PC-9 (cell line): ENCODE measurements around the gene RAB43. TPM values are rescaled to one million over a fixed set of nuclear protein-coding genes. Genes with fewer than 3 reads are reported as not detected.

ENCODE experiments used
- BruUV-seq: library from RNA; stranded (reverse); fragments of 400-500 nt; replicated peaks from 2 replicates; lab custom pipeline; 2021; lab: Mats Ljungman, UMichigan
- CTCF ChIA-PET: fragments of 300-600 bp; sonication (Branson Sonifier 250); formaldehyde crosslinking; loops from one replicate; lab custom pipeline; 2022; ENCODE audit warnings: antibody characterized with exemption; lab: Charles Lee
- POLR2A ChIA-PET: fragments of 300-600 bp; sonication (Branson Sonifier 250); formaldehyde crosslinking; loops from one replicate; lab custom pipeline; 2022; ENCODE audit warnings: antibody characterized with exemption; ENCODE audit not compliant: unreplicated experiment; lab: Charles Lee
- DNase-seq, 2 experiments: peaks; one replicate each; pipeline versions ENCODE4 v3.0.0 to v3.0.0-alpha.2; 2015 to 2022; ENCODE audit warnings: mixed read lengths in 1 of 2
- H2AFZ ChIP-seq: fragments of 200-600 bp; sonication (generic); 2 replicates; pipeline ENCODE4 v1.8.1; 2017; ENCODE audit warnings: antibody characterized with exemption
- H3F3A ChIP-seq: fragments of 200-600 bp; sonication (generic); 2 replicates; pipeline ENCODE4 v1.8.1; 2017; ENCODE audit warnings: antibody characterized with exemption, mild to moderate bottlenecking, low read depth; ENCODE audit not compliant: insufficient read depth
- H3K27ac ChIP-seq: fragments of 200-600 bp; sonication (generic); 2 replicates; pipeline ENCODE4 v1.6.1; 2016; ENCODE audit warnings: mixed run types
- H3K27me3 ChIP-seq: fragments of 200-600 bp; sonication (generic); 2 replicates; pipeline ENCODE4 v1.6.1; 2016; ENCODE audit warnings: low read depth, mixed run types; ENCODE audit not compliant: insufficient read depth
- H3K36me3 ChIP-seq: fragments of 200-600 bp; sonication (generic); 2 replicates; pipeline ENCODE4 v1.6.1; 2016; ENCODE audit warnings: low read depth, mixed run types
- H3K4me1 ChIP-seq: fragments of 200-600 bp; sonication (generic); replicated peaks from 2 replicates; pipeline ENCODE4 v1.6.1; 2016; ENCODE audit warnings: mixed run types; ENCODE audit not compliant: insufficient read depth
- H3K4me2 ChIP-seq: fragments of 200-600 bp; sonication (generic); 2 replicates; pipeline ENCODE4 v1.6.1; 2017; ENCODE audit warnings: mixed run types
- H3K4me3 ChIP-seq: fragments of 200-600 bp; sonication (generic); 2 replicates; pipeline ENCODE4 v1.6.1; 2016; ENCODE audit warnings: mixed run types
- H3K79me2 ChIP-seq: fragments of 200-600 bp; sonication (generic); 2 replicates; pipeline ENCODE4 v1.6.1; 2017; ENCODE audit warnings: low read depth, mixed run types
- H3K9me2 ChIP-seq: fragments of 200-600 bp; sonication (generic); 2 replicates; pipeline ENCODE4 v1.8.1; 2017; ENCODE audit warnings: mild to moderate bottlenecking; ENCODE audit not compliant: insufficient read depth
- H3K9me3 ChIP-seq: fragments of 200-600 bp; sonication (generic); 2 replicates; pipeline ENCODE4 v1.8.1; 2016; ENCODE audit warnings: low read depth; ENCODE audit not compliant: insufficient read depth
- H4K20me1 ChIP-seq: fragments of 200-600 bp; sonication (generic); 2 replicates; pipeline ENCODE4 v1.8.1; 2017; ENCODE audit not compliant: insufficient read depth
- EZH2 ChIP-seq: fragments of 200-600 bp; sonication (generic); IDR thresholded peaks from 2 replicates; pipeline ENCODE4 v1.8.0; 2017; ENCODE audit warnings: antibody characterized with exemption, low read depth
- intact Hi-C: fragments of 100-400 bp; cut with micrococcal nuclease; formaldehyde crosslinking; loops from one replicate; pipeline ENCODE4 v1.10.0; 2022; ENCODE audit not compliant: unreplicated experiment
- total RNA-seq: library from RNA; stranded (reverse); gene quantifications from 2 replicates; pipeline ENCODE4 v1.2.3, GENCODE V29; 2021
- TF ChIP-seq, protein P1 (sequence below): fragments of 200-600 bp; sonication (generic); conservative IDR thresholded peaks from 2 replicates; pipeline ENCODE4 v1.6.1; 2017; ENCODE audit warnings: mixed run types, antibody characterized with exemption, mild to moderate bottlenecking, moderate library complexity

Gene RAB43
- total RNA-seq, 1 experiment from 2014 or later = 39.5 TPM

DNA sequence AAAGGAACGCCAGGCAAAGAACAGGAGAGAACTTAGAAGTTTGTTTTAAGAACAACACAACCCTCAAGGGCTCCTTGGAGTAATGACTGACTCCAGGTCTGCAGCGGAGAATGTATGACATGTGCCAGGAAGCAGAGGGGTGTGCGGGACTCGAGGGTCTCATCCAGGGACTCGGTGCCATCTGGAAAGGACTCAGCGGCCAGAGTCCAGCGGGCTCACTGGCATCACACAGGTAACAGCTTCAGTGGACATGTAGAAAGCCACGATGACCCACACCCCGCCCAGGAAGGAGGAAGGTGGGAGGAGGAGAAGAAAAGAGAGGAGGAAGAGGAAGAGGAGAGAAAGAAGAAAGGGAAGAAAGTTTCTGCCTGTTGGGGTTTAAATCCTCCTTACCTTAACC, 39.6 kb downstream of the RAB43 start:
- intact Hi-C loops = no loop called here

DNA sequence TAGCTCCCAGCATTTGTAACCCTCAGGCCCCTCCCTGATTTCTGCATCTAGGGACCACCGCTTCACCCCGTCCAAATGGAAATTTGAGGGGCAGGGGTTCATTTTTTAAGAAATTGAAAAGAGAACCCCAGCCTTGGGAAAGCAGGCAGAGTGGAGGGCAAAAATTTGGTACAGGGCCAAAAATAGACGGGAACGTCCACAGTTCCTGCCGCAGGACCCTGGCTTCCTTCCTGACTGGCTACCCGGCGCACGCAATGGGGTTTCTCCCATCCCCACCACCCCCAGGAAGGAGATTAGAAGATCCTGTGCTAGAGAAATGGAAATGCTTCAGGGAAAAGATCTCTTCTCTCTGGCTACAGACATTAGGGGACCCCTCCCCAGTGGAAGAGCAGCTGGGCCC, 40.1 kb downstream of the RAB43 start:
- no peaks in the 10 kb centered on the region for H3F3A ChIP-seq
- no peak overlapping the region for H3K4me3 ChIP-seq
- H3K79me2 ChIP-seq = no peaks in the 10 kb centered on the region
- H3K4me1 ChIP-seq = no peaks in the 10 kb centered on the region
- intact Hi-C loops = no loop called here
- H3K27me3 ChIP-seq = no peaks in the 10 kb centered on the region
- no peaks in the 10 kb centered on the region for H3K9me2 ChIP-seq
- no peak for DNase-seq
- no peak overlapping the region for H3K27ac ChIP-seq
- no peaks in the 10 kb centered on the region for H3K9me3 ChIP-seq
- no peak for TF ChIP-seq EZH2
- TF ChIP-seq, protein P1, sequence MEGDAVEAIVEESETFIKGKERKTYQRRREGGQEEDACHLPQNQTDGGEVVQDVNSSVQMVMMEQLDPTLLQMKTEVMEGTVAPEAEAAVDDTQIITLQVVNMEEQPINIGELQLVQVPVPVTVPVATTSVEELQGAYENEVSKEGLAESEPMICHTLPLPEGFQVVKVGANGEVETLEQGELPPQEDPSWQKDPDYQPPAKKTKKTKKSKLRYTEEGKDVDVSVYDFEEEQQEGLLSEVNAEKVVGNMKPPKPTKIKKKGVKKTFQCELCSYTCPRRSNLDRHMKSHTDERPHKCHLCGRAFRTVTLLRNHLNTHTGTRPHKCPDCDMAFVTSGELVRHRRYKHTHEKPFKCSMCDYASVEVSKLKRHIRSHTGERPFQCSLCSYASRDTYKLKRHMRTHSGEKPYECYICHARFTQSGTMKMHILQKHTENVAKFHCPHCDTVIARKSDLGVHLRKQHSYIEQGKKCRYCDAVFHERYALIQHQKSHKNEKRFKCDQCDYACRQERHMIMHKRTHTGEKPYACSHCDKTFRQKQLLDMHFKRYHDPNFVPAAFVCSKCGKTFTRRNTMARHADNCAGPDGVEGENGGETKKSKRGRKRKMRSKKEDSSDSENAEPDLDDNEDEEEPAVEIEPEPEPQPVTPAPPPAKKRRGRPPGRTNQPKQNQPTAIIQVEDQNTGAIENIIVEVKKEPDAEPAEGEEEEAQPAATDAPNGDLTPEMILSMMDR = no peak
- BruUV-seq = no TSS peak
- no peak overlapping the region for H2AFZ ChIP-seq
- ChIA-PET CTCF (no interaction called here), POLR2A (no interaction called here)
- H3K4me2 ChIP-seq = no peak overlapping the region
- H4K20me1 ChIP-seq = no peaks in the 10 kb centered on the region
- no peaks in the 10 kb centered on the region for H3K36me3 ChIP-seq

More for the DNA sequence above, 39.6 kb downstream of the RAB43 start:
- ChIA-PET CTCF (no interaction called here), POLR2A (no interaction called here)
- no peaks in the 10 kb centered on the region for H3K9me2 ChIP-seq
- H4K20me1 ChIP-seq = no peaks in the 10 kb centered on the region
- H3K27me3 ChIP-seq = no peaks in the 10 kb centered on the region
- H3K79me2 ChIP-seq = no peaks in the 10 kb centered on the region
- no peak overlapping the region for H3K4me2 ChIP-seq
- no TSS peak for BruUV-seq
- no peaks in the 10 kb centered on the region for H3K4me1 ChIP-seq
- no peaks in the 10 kb centered on the region for H3K36me3 ChIP-seq
- TF ChIP-seq, protein P1 = no peak
- TF ChIP-seq EZH2 = no peak
- no peak overlapping the region for H3K27ac ChIP-seq
- H3K9me3 ChIP-seq = no peaks in the 10 kb centered on the region
- no peak overlapping the region for H2AFZ ChIP-seq
- no peak for DNase-seq
- no peak overlapping the region for H3K4me3 ChIP-seq
- H3F3A ChIP-seq = no peaks in the 10 kb centered on the region

DNA sequence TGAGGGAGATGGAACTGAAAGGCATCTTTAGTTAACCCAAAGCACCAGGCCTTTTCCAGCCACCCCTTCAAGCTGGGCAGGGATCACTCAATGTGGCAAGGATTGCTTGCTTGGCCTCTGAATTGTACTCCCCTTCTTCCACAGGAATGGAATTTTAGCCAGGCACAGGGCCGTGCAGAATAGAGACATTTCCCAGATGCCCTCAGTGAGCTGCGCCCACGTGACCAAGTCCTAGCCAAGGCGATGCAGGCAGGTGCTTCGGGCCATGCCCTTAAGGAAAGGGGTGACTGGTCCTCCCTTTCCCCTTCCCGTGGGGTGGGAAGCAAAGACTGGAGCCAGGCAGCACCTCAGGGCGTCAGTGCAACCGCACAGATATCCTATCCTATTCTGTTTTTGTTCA, 43.1 kb downstream of the RAB43 start:
- Histone ChIP-seq H3K36me3 (no peaks in the 10 kb centered on the region), H3F3A (no peaks in the 10 kb centered on the region), H3K79me2 (no peaks in the 10 kb centered on the region), H3K4me1 (no peaks in the 10 kb centered on the region), H3K4me2 (no peak overlapping the region), H3K27me3 (no peaks in the 10 kb centered on the region), H3K27ac (no peak overlapping the region), H2AFZ (no peak overlapping the region), H4K20me1 (no peaks in the 10 kb centered on the region), H3K4me3 (no peak overlapping the region), H3K9me3 (no peaks in the 10 kb centered on the region), H3K9me2 (no peaks in the 10 kb centered on the region)
- ChIA-PET CTCF (no interaction called here), POLR2A (interaction anchor here (0.9 kb wide), 1 partner anchor 62 kb away, joined by 3 read pairs; no protein-coding TSS in a partner anchor)
- intact Hi-C loops = no loop called here
- no peak for TF ChIP-seq EZH2
- TF ChIP-seq, protein P1 = no peak
- DNase-seq = no peak
- no TSS peak for BruUV-seq
